GM12872 (cell line): ENCODE data around the gene TARS2.

Experiments used
- CTCF ChIP-seq: IDR thresholded peaks from 3 replicates; pipeline ENCODE4 v1.5.1; 2011; ENCODE audit warnings: low read depth, mild to moderate bottlenecking, low read length, moderate library complexity; ENCODE audit not compliant: insufficient read depth

Gene TARS2

GRCh38 chr1:150472601-150473200 is 14.5 kb upstream of the TARS2 start:
- no peak for TF ChIP-seq CTCF

- TF ChIP-seq CTCF, result no peak
Measured at GRCh38 chr1:150473659-150474058, 13.6 kb upstream of the TARS2 start.

GRCh38 chr1:150474869-150475268 is 12.3 kb upstream of the TARS2 start:
- no peak for TF ChIP-seq CTCF

GRCh38 chr1:150476754-150477153 is 10.5 kb upstream of the TARS2 start:
- TF ChIP-seq CTCF, result no peak

- no peak for TF ChIP-seq CTCF
Measured at GRCh38 chr1:150477320-150477719, 9.9 kb upstream of the TARS2 start.

GRCh38 chr1:150477733-150478132 is 9.5 kb upstream of the TARS2 start:
- no peak for TF ChIP-seq CTCF

- TF ChIP-seq CTCF, result no peak
Measured at GRCh38 chr1:150479370-150479769, 7.8 kb upstream of the TARS2 start.
